Mammary epithelial cell (primary cell): Measurements from ENCODE around the gene GDF15.

Experiments
- CTCF ChIP-seq, 2 donors: IDR thresholded peaks in 1 of 2; conservative IDR thresholded peaks in 1 of 2; 2 replicates each; pipeline ENCODE4 v1.5.1; 2011 to 2012; ENCODE audit warnings: inconsistent platforms in 2 of 2, low read length in 2 of 2, mild to moderate bottlenecking in 2 of 2, control low read depth in 1 of 2, low read depth in 1 of 2; ENCODE audit not compliant: insufficient read depth in 1 of 2; ENCODE audit errors: extremely low read depth in 1 of 2
- EZH2 ChIP-seq: IDR thresholded peaks from 2 replicates; pipeline ENCODE4 v1.6.1; 2012; ENCODE audit warnings: low read length, inconsistent platforms, borderline replicate concordance

- TF ChIP-seq CTCF (conservative IDR thresholded peaks at IDR 0.05 in 1 of 2, IDR thresholded peaks at IDR 0.05 in 1 of 2; ENCODE audit: extremely low read depth in 1 of 2, insufficient read depth in 1 of 2, low read depth in 1 of 2, low read length in 2 of 2) (no peak), EZH2 (no peak)
These were observed 50.9 kb downstream of the GDF15 start for GRCh38 chr19:18436671-18437490.
